Lung (tissue), 16 donors: ENCODE results near the gene CAST. TPM values are rescaled to one million over a fixed set of nuclear protein-coding genes. Genes with fewer than 3 reads are reported as not detected.
A peak's percentile ranks its signal among the peaks of the same experiment; 100 is the strongest.

Experiments
- ATAC-seq: fragments of 200-7000 bp; cut with Tn5 transposase; one replicate; pipeline ENCODE4 v1.9.1; 2020; ENCODE audit warnings: moderate number of reproducible peaks; ENCODE audit not compliant: insufficient read depth, low FRiP score
- DNase-seq, 3 donors: peaks; one replicate each; pipeline ENCODE4 v3.0.0-alpha.2; 2013 to 2017
- H3K27ac ChIP-seq, 2 donors: one replicate each; pipeline ENCODE4 v1.5.1; 2013; ENCODE audit warnings: mild to moderate bottlenecking in 2 of 2, moderate library complexity in 2 of 2, control low read depth in 1 of 2, inconsistent platforms in 1 of 2, low read depth in 1 of 2, low read length in 1 of 2
- H3K27me3 ChIP-seq, 3 donors: one replicate each; pipeline ENCODE4 v1.5.1; 2013; ENCODE audit warnings: low read length in 2 of 3; ENCODE audit not compliant: control insufficient read depth in 3 of 3, insufficient read depth in 3 of 3
- H3K36me3 ChIP-seq, 4 donors: one replicate each; pipeline ENCODE4 v1.5.1; 2013; ENCODE audit warnings: low read length in 4 of 4, mild to moderate bottlenecking in 1 of 4, moderate library complexity in 1 of 4; ENCODE audit not compliant: control insufficient read depth in 4 of 4, insufficient read depth in 4 of 4
- H3K4me1 ChIP-seq, 5 donors: one replicate each; pipeline ENCODE4 v1.5.1; 2013; ENCODE audit warnings: low read length in 5 of 5, mild to moderate bottlenecking in 2 of 5, moderate library complexity in 1 of 5; ENCODE audit not compliant: control insufficient read depth in 5 of 5, insufficient read depth in 5 of 5
- H3K4me3 ChIP-seq: one replicate; pipeline ENCODE4 v1.5.1; 2013; ENCODE audit warnings: mild to moderate bottlenecking, control low read depth, moderate library complexity
- H3K9ac ChIP-seq, 2 donors: one replicate each; pipeline ENCODE4 v1.5.1; 2013; ENCODE audit warnings: low read length in 2 of 2, control low read depth in 1 of 2; ENCODE audit not compliant: insufficient read depth in 1 of 2
- H3K9me3 ChIP-seq, 4 donors: one replicate each; pipeline ENCODE4 v1.5.1; 2013; ENCODE audit warnings: low read length in 3 of 4, mild to moderate bottlenecking in 1 of 4, moderate library complexity in 1 of 4; ENCODE audit not compliant: control insufficient read depth in 4 of 4, insufficient read depth in 3 of 4
- WGBS, 2 donors: extraction: QIAGEN DNeasy Blood & Tissue Kit; methylation state at CpG; one replicate each; pipeline ENCODE4 v1.1.7; 2013; 5-methylcytosine and 5-hydroxymethylcytosine counted together
- long read RNA-seq, 5 donors: transcript quantifications; one replicate each; lab custom pipeline, GENCODE V29; 2026
- polyA plus RNA-seq, 2 donors: library from polyadenylated mRNA; stranded (reverse); fragments of 200-250 nt; gene quantifications; one replicate each; pipeline ENCODE4 v1.2.1, GENCODE V29; 2013
- total RNA-seq, 2 donors: library from RNA; depleted of rRNA in 1 of 2; stranded (reverse); fragments of >200 nt in 1 of 2; gene quantifications; one replicate each; pipeline ENCODE4 v1.2.1, GENCODE V29; 2014 to 2021
- TF ChIP-seq, protein P1 (sequence below): IDR thresholded peaks from 2 replicates; pipeline ENCODE4 v1.5.1; 2012; ENCODE audit warnings: mild to moderate bottlenecking; ENCODE audit errors: control extremely low read depth, extremely low read depth
- donor health status: control.
- donor health status: control.
- donor health status: Bipolar disorder and iron deficiency.
- donor health status: healthy.
- donor health status: DM: yes; HTN: yes; CAD: no.

The CAST gene, protein sequence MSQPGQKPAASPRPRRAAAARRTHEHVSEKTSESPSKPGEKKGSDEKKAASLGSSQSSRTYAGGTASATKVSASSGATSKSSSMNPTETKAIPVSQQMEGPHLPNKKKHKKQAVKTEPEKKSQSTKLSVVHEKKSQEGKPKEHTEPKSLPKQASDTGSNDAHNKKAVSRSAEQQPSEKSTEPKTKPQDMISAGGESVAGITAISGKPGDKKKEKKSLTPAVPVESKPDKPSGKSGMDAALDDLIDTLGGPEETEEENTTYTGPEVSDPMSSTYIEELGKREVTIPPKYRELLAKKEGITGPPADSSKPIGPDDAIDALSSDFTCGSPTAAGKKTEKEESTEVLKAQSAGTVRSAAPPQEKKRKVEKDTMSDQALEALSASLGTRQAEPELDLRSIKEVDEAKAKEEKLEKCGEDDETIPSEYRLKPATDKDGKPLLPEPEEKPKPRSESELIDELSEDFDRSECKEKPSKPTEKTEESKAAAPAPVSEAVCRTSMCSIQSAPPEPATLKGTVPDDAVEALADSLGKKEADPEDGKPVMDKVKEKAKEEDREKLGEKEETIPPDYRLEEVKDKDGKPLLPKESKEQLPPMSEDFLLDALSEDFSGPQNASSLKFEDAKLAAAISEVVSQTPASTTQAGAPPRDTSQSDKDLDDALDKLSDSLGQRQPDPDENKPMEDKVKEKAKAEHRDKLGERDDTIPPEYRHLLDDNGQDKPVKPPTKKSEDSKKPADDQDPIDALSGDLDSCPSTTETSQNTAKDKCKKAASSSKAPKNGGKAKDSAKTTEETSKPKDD
- total RNA-seq (100 to 1,000 TPM; 269 to 279 TPM), polyA plus RNA-seq (10 to 100 TPM; 84.8 to 98.6 TPM)
- long read RNA-seq, donor 1, full-length matches to known transcripts: 2 of 42 reads
- long read RNA-seq, donor 1, partial matches to known transcripts: 35 of 42 reads
- long read RNA-seq, donor 1, other reads (novel, unspliced or antisense): 5 of 42 reads
- long read RNA-seq, donor 2, partial matches to known transcripts: 16 of 17 reads
- long read RNA-seq, donor 2, other reads (novel, unspliced or antisense): 0 of 17 reads
- long read RNA-seq, donor 3, partial matches to known transcripts: 10 of 14 reads
- long read RNA-seq, donor 3, other reads (novel, unspliced or antisense): 0 of 14 reads
- long read RNA-seq, donor 4, partial matches to known transcripts: 0 of 1 reads
- long read RNA-seq, donor 4, other reads (novel, unspliced or antisense): 0 of 1 reads
- long read RNA-seq, donor 5, partial matches to known transcripts: 13 of 15 reads
- long read RNA-seq, donor 5, other reads (novel, unspliced or antisense): 0 of 15 reads

DNA sequence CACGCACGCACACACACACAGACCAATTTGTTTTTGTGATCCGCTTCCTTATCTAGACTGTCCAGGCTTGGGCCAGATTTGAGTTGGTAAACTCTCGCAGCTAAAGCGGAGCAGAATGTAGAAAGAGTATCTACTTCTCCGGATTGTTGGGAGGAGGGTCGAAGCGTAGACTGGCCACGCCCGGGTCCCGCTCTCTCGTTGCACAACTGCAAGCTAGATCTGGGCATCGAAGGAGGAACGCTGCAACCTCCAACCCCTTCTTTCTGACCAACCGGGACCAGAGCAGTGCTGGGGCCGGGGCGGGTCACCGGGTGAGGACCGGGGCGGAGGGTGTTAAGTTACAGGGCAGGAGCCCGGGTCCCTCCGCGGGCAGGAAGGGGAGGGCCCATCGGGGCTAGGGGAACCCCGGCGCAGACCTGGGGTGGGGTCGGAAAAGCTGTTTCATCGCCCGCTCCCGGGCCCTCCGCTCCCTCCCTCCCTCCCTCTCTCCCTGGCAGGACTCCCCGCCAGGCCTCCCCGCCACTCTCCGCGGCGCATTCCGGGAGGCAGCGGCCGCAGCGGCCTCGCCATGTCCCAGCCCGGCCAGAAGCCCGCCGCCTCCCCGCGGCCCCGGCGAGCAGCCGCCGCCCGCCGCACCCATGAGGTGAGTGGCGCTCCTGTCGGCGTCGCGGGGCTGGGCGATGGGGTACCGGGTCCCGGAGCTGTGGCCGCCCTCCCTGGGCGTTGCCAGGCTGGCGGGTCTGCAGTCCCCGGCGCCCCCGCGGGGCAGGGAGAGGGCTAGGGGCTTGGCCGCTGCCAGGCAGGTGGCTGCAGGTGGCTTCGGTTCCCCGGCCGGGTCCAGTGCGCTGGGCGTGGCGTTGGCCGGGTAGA, at the start of gene CAST:
Gene CAST, plus strand, starts transcription at position 522 of the 870 bp plus-strand sequence. Its CDS starts 47 bp downstream, at position 569.
- peak within 1 kb of the TSS; percentile 92 for H3K4me3 ChIP-seq
- no peaks in the 10 kb centered on the region for H3K36me3 ChIP-seq
- peaks cover 0 to 13% (median 7%) of the 10 kb centered on the region in 5 donors for H3K4me1 ChIP-seq
- TF ChIP-seq, protein P1, sequence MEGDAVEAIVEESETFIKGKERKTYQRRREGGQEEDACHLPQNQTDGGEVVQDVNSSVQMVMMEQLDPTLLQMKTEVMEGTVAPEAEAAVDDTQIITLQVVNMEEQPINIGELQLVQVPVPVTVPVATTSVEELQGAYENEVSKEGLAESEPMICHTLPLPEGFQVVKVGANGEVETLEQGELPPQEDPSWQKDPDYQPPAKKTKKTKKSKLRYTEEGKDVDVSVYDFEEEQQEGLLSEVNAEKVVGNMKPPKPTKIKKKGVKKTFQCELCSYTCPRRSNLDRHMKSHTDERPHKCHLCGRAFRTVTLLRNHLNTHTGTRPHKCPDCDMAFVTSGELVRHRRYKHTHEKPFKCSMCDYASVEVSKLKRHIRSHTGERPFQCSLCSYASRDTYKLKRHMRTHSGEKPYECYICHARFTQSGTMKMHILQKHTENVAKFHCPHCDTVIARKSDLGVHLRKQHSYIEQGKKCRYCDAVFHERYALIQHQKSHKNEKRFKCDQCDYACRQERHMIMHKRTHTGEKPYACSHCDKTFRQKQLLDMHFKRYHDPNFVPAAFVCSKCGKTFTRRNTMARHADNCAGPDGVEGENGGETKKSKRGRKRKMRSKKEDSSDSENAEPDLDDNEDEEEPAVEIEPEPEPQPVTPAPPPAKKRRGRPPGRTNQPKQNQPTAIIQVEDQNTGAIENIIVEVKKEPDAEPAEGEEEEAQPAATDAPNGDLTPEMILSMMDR: no peak
- peak within 1 kb of the TSS; percentile 82 to 88 for H3K9ac ChIP-seq
- peak within 1 kb of the TSS; percentile 100 for H3K27ac ChIP-seq
- ATAC-seq (peak; percentile 91), DNase-seq (peak; percentile 86 to 92 (median 92))
- WGBS, 2 donors: 0 to 1% methylated on average over 56 to 75 of the region's 75 CpGs
- H3K27me3 ChIP-seq: no peaks in the 10 kb centered on the region
- H3K9me3 ChIP-seq: no peaks in the 10 kb centered on the region

DNA sequence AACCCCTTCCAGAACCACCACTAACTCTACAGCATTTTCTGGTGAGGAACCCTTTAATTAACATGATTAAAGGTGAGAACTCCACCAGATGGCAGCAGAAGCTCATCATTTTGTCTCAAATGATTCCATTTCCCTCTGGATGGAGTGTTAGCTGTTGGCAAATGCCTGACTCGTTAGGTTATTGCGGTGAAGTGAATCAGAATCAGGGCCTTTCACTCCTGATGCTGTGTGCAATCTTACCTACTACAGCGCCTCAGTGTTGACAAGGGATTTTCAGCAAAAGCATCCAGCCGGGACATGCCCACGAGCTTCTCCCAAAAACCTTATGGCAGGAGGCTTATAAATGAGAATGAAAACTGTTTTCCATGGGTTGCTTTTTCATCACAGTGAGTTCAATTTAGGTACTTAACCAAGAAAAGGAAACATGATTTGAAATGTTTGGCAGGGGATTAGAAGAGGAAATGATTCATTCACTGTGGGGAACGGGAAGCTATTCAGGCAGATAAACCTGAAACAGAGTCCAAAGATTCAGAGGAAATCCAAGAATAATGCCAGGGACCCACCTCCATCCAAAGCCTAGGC, 48.0 kb upstream of the CAST start:
- Histone ChIP-seq H3K27ac (peak overlapping the region in 1 of 2 donors; percentile 26), H3K27me3 (no peaks in the 10 kb centered on the region), H3K4me1 (peaks cover 0 to 5% (median 0%) of the 10 kb centered on the region in 5 donors), H3K36me3 (no peaks in the 10 kb centered on the region), H3K9ac (no peak overlapping the region), H3K9me3 (no peaks in the 10 kb centered on the region), H3K4me3 (no peak overlapping the region)
- WGBS, 2 donors: 18 to 24% methylated on average over 6 of the region's 6 CpGs
- TF ChIP-seq, protein P1: peak; percentile 62
- DNase-seq: peak; percentile 64 to 88 (median 84)
- peak; percentile 87 for ATAC-seq

DNA sequence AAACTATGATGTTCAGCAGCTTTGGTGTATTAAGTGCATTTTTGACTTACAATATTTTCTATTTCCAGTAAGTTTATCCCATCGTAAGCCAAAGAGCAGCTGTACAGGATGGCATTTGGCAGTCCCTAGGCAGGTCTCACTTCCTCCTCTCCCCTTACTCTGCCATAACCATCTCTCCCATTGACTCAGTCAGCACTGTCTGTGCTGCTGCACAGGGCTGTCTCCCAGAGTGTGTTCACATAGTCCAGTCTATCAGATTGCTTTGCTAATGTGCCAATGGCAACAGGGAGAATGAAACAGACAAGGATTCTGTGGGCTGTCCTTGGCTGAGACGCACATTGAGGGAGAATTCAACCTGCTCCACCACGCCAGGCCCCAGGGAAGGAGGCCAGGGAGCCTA, 47.0 kb upstream of the CAST start:
- Histone ChIP-seq H3K36me3 (no peaks in the 10 kb centered on the region), H3K27me3 (no peaks in the 10 kb centered on the region), H3K4me3 (no peak overlapping the region), H3K9ac (no peak overlapping the region), H3K9me3 (peaks cover 0 to 3% (median 0%) of the 10 kb centered on the region in 4 donors), H3K4me1 (peaks cover 0 to 5% (median 0%) of the 10 kb centered on the region in 5 donors), H3K27ac (no peak overlapping the region)
- DNase-seq (no peak), ATAC-seq (no peak)
- 87 to 91% methylated on average over 3 of the region's 3 CpGs for WGBS, 2 donors
- TF ChIP-seq, protein P1: no peak
